A673 (cell line): ENCODE results near the gene HOXA5.

Source experiments
- EZH2 ChIP-seq: fragments of 200-600 bp; sonication (generic); IDR thresholded peaks from 2 replicates; pipeline ENCODE4 v1.6.1; 2017; ENCODE audit warnings: borderline replicate concordance, low read depth, mild to moderate bottlenecking, mixed read lengths, antibody characterized with exemption, low read length; ENCODE audit not compliant: poor library complexity, severe bottlenecking
- TF ChIP-seq, protein P1 (sequence below): fragments of 300-800, 200-600 bp; sonication (generic); conservative IDR thresholded peaks from 2 replicates; pipeline ENCODE4 v1.5.1; 2017; ENCODE audit warnings: low read depth, mild to moderate bottlenecking, antibody characterized with exemption, low read length, moderate library complexity, mixed read lengths

DNA sequence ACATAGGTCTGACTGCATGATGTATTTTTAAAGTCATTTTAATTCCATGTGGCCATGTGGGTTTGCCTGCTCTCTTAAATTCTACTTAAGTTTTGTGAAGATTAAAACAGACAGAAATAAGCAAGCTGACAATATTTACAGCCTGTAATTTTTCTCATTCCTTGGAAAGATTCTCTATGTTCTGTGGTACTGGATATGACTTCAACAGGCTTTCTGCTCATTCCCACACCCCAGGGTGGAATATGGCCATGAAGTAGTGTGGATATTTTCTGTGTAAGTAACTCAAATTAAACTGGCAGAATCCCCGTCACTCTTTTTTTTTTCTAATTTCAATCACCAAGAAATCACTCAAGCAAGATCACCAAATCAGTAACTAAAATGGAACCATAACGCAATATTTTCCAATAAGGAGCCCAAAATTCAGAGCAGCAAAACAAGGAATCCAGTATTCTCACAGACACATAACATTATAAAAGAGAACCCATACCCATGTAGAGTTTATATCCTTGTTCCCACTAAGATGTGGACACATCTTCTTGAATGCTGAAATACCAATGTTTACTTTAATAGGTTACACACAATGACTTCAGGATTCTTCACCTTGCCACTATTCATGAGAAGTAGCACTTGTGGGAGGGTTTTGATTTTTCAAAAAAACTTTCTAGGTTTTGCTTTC, 5.7 kb downstream of the HOXA5 start:
- TF ChIP-seq, protein P1, sequence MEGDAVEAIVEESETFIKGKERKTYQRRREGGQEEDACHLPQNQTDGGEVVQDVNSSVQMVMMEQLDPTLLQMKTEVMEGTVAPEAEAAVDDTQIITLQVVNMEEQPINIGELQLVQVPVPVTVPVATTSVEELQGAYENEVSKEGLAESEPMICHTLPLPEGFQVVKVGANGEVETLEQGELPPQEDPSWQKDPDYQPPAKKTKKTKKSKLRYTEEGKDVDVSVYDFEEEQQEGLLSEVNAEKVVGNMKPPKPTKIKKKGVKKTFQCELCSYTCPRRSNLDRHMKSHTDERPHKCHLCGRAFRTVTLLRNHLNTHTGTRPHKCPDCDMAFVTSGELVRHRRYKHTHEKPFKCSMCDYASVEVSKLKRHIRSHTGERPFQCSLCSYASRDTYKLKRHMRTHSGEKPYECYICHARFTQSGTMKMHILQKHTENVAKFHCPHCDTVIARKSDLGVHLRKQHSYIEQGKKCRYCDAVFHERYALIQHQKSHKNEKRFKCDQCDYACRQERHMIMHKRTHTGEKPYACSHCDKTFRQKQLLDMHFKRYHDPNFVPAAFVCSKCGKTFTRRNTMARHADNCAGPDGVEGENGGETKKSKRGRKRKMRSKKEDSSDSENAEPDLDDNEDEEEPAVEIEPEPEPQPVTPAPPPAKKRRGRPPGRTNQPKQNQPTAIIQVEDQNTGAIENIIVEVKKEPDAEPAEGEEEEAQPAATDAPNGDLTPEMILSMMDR = no peak
- TF ChIP-seq EZH2 = no peak
